ENCODE measurements around the gene CLPTM1L.

DNA sequence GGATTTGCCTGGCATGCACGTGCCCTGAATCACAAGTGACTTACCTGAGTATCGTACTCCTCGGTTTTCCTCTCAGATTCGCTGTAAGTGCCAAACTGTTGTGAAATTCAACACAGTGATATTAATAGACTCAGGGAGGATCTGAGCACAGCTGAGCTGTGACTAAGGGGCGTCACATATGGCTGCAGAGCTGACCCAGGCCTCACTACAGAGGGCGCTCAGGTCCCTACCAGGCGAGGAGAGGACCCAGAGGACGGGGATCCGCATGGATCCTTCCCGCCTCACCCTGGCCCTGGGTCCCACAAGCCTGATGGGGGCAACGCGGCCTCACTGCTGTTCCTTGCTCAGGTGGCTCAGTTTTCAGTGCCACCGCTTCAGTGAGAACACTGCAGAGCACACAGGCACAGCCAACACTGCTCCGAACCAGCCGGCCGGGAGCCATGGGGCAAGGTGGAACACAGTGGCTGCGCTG lies 20.1 kb downstream of the CLPTM1L start:
- TF ChIP-seq, protein P1, sequence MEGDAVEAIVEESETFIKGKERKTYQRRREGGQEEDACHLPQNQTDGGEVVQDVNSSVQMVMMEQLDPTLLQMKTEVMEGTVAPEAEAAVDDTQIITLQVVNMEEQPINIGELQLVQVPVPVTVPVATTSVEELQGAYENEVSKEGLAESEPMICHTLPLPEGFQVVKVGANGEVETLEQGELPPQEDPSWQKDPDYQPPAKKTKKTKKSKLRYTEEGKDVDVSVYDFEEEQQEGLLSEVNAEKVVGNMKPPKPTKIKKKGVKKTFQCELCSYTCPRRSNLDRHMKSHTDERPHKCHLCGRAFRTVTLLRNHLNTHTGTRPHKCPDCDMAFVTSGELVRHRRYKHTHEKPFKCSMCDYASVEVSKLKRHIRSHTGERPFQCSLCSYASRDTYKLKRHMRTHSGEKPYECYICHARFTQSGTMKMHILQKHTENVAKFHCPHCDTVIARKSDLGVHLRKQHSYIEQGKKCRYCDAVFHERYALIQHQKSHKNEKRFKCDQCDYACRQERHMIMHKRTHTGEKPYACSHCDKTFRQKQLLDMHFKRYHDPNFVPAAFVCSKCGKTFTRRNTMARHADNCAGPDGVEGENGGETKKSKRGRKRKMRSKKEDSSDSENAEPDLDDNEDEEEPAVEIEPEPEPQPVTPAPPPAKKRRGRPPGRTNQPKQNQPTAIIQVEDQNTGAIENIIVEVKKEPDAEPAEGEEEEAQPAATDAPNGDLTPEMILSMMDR (conservative IDR thresholded peaks at IDR 0.05; ENCODE audit: low read length) = no peak
- TF ChIP-seq EZH2phosphoT487 (IDR thresholded peaks at IDR 0.05; ENCODE audit: borderline replicate concordance) = no peak

Measured in Loucy (cell line).